GM10266 (cell line): ENCODE measurements around the gene C3orf22.

Source experiments
- DNase-seq: peaks from one replicate; pipeline ENCODE4 v3.0.0; 2012; ENCODE audit errors: extremely low spot score
- CTCF ChIP-seq: IDR thresholded peaks from 2 replicates; pipeline ENCODE4 v1.5.1; 2012; ENCODE audit warnings: mild to moderate bottlenecking, low read depth; ENCODE audit not compliant: control insufficient read depth, insufficient read depth; ENCODE audit errors: missing control alignments

C3orf22 gene

GRCh38 chr3:126530171-126531050 is 28.3 kb downstream of the C3orf22 start:
- TF ChIP-seq CTCF = no peak
- no peak for DNase-seq

- no peak for TF ChIP-seq CTCF
- DNase-seq = no peak
Observed at GRCh38 chr3:126529585-126530170, 29.1 kb downstream of the C3orf22 start.

- DNase-seq = no peak
- no peak for TF ChIP-seq CTCF
Observed at GRCh38 chr3:126528800-126529541, 29.8 kb downstream of the C3orf22 start.

GRCh38 chr3:126528419-126528799 is 30.3 kb downstream of the C3orf22 start:
- no peak for TF ChIP-seq CTCF
- no peak for DNase-seq

- no peak for TF ChIP-seq CTCF
- no peak for DNase-seq
Observed at GRCh38 chr3:126527455-126528211, 31.1 kb downstream of the C3orf22 start.

- no peak for DNase-seq
- no peak for TF ChIP-seq CTCF
Observed at GRCh38 chr3:126527006-126527405, 31.7 kb downstream of the C3orf22 start.
